ENCODE results near the gene SLC17A3. TPM values are rescaled to one million over a fixed set of nuclear protein-coding genes. Genes with fewer than 3 reads are reported as not detected.

Gene SLC17A3
- total and polyA plus RNA-seq, 10 of the 15 experiments (the other 5 are each of a cell fraction or from before 2014, with no cell fraction given) = not detected

GRCh38 chr6:25829375-25829774 is 44.7 kb downstream of the SLC17A3 start:
- RAD21 ChIA-PET (ENCODE audit: unreplicated experiment) = interaction anchor here (1.0 kb wide), 1 partner anchor 140 kb away, joined by 3 read pairs; no protein-coding TSS in a partner anchor
- intact Hi-C loops (cut with micrococcal nuclease; ENCODE audit: unreplicated experiment) (no loop called here), in situ Hi-C loops (cut with MboI) (no loop called here)
- CTCF ChIA-PET = no interaction called here
- DNase-seq (ENCODE audit: low read depth, low spot score) = peak; percentile 2
- Histone ChIP-seq H3K36me3 (ENCODE audit: control insufficient read depth in 2 of 2, insufficient read depth in 2 of 2, low read length in 1 of 2) (no peaks in the 10 kb centered on the region), H3K9me3 (replicated peaks; ENCODE audit: control insufficient read depth, insufficient read depth, low read length) (no peaks in the 10 kb centered on the region), H3K27ac (ENCODE audit: control insufficient read depth, insufficient read depth) (no peak overlapping the region), H3K9ac (ENCODE audit: control insufficient read depth, insufficient read depth, low read length) (no peak overlapping the region), H3K4me1 (ENCODE audit: control insufficient read depth, insufficient read depth, low read length) (no peaks in the 10 kb centered on the region), H2AFZ (ENCODE audit: control insufficient read depth, low read depth, low read length) (no peak overlapping the region), H3K4me2 (ENCODE audit: control insufficient read depth, insufficient read depth) (no peak overlapping the region), H4K20me1 (ENCODE audit: control insufficient read depth, insufficient read depth) (no peaks in the 10 kb centered on the region), H3K27me3 (replicated peaks in 1 of 2; ENCODE audit: control insufficient read depth in 2 of 2, insufficient read depth in 2 of 2, low read length in 1 of 2) (no peaks in the 10 kb centered on the region), H3K79me2 (ENCODE audit: control insufficient read depth, insufficient read depth, low read length) (no peaks in the 10 kb centered on the region), H3K4me3 (no peak overlapping the region)
- SMC1A ChIA-PET (ENCODE audit: uncharacterized antibody, unreplicated experiment) = no interaction called here
- peak; percentile 55 for ATAC-seq
- FAIRE-seq = peak; percentile 86
- 0% methylated on average over 1 of the region's 1 CpG for WGBS (ENCODE audit: insufficient coverage, insufficient replicate concordance, low lambda C conversion rate, missing lambda C conversion rate)
- no TSS peak for BruUV-seq (replicated peaks)
- POLR2A ChIA-PET = no interaction called here
- TF ChIP-seq RUNX3 (IDR thresholded peaks at IDR 0.05; ENCODE audit: low read length) (peak; percentile 90), MEF2A (IDR thresholded peaks at IDR 0.05; ENCODE audit: insufficient read depth, low read depth, low read length) (0 out of 2 replicates have a peak, but pooled peaks have one; percentile 51), EP300 (IDR thresholded peaks at IDR 0.05; ENCODE audit: borderline replicate concordance in 1 of 2, control insufficient read depth in 1 of 2, low read depth in 2 of 2, low read length in 2 of 2) (peak in 1 of 2 experiments; percentile 17; a peak in 1 of 4 replicates), SMARCA5 (IDR thresholded peaks at IDR 0.05) (no peak), TCF3 (IDR thresholded peaks at IDR 0.05; ENCODE audit: borderline replicate concordance, insufficient read depth, low read depth, low read length) (no peak), JUNB (IDR thresholded peaks at IDR 0.05) (peak; percentile 95), SPI1 (IDR thresholded peaks at IDR 0.05; ENCODE audit: borderline replicate concordance, insufficient read depth, low read depth, low read length) (peak; percentile 59; the same call in 1 of the 2 replicates), GABPA (IDR thresholded peaks at IDR 0.05; ENCODE audit: low read depth) (0 out of 2 replicates have a peak, but pooled peaks have one; percentile 41), HDAC6 (IDR thresholded peaks at IDR 0.05; ENCODE audit: unreplicated experiment) (no peak), IRF4 (IDR thresholded peaks at IDR 0.05; ENCODE audit: low read depth, low read length) (peak; percentile 80; the same call in 1 of the 2 replicates), SMAD5 (IDR thresholded peaks at IDR 0.05; ENCODE audit: low read depth) (no peak), CREM (IDR thresholded peaks at IDR 0.05; ENCODE audit: low read depth) (peak; percentile 26; the same call in 1 of the 2 replicates), SRF (IDR thresholded peaks at IDR 0.05; ENCODE audit: low read depth in 2 of 2, low read length in 2 of 2) (no peak), BCLAF1 (IDR thresholded peaks at IDR 0.05) (no peak), ATF2 (IDR thresholded peaks at IDR 0.05; ENCODE audit: low read length) (peak; percentile 80), BCL11A (IDR thresholded peaks at IDR 0.05; ENCODE audit: low read depth, low read length) (peak; percentile 69; the same call in 1 of the 2 replicates), IRF5 (IDR thresholded peaks at IDR 0.05; ENCODE audit: borderline replicate concordance) (no peak), NFIC (IDR thresholded peaks at IDR 0.05; ENCODE audit: low read depth, low read length) (peak; percentile 91), FOXM1 (IDR thresholded peaks at IDR 0.05; ENCODE audit: low read depth, low read length) (peak; percentile 79)
